Measurements from ENCODE around the gene TMOD4.
"Not testable (repeated sequence)": the region's sequence is repeated elsewhere in the genome, so short reads cannot be mapped to it uniquely, and the experiment has no call there.

TMOD4 gene

DNA sequence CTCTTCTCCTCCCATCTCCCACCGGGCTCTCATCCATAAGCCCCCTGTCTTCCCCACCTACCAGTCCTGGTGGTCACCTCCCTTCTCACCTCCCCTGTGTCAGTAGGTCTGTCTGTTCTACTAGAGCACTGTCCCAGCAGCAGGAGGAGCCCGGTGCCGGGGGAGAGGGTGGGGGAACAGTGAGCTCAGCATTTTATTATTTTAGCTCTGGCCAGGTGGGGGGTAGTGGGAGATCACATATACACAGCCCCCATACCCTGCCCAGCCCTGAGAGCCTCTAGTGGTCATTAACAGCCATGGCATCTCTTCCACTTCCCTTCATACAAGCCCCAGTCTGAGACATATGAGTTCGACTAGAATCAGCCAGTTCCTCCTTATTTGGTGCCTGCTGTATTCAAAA lies at the start of gene TMOD4:
TSS of gene TMOD4 (minus strand) at position 119 of the 400 bp plus-strand sequence. CDS start 1,106 bp downstream, outside the sequence.
- TF ChIP-seq, protein P1, sequence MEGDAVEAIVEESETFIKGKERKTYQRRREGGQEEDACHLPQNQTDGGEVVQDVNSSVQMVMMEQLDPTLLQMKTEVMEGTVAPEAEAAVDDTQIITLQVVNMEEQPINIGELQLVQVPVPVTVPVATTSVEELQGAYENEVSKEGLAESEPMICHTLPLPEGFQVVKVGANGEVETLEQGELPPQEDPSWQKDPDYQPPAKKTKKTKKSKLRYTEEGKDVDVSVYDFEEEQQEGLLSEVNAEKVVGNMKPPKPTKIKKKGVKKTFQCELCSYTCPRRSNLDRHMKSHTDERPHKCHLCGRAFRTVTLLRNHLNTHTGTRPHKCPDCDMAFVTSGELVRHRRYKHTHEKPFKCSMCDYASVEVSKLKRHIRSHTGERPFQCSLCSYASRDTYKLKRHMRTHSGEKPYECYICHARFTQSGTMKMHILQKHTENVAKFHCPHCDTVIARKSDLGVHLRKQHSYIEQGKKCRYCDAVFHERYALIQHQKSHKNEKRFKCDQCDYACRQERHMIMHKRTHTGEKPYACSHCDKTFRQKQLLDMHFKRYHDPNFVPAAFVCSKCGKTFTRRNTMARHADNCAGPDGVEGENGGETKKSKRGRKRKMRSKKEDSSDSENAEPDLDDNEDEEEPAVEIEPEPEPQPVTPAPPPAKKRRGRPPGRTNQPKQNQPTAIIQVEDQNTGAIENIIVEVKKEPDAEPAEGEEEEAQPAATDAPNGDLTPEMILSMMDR (IDR thresholded peaks at IDR 0.05; ENCODE audit: extremely low read depth, missing control alignments) = no peak
- no peak for DNase-seq (ENCODE audit: low spot score)

DNA sequence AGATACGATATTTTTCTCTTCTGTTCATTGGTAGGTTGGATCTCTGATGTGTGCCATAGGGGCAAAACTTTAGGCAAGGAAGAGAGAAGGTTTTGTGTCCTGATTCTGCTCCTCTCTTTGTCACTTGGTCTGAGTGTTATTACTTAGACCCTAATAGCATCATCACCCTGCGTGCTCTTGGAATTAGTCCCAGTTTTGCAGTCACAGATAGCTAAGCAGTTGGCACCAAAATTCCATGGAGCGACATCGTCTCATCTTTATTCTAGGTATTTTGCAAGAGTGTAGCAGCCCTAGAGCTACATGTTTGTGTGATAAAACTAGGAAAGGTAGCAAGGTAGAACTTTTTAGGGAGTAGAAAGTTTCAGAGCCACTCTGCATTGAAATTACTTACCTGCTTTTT lies 46.3 kb upstream of the TMOD4 start:
- DNase-seq (ENCODE audit: low spot score) = no peak
- TF ChIP-seq, protein P1 (IDR thresholded peaks at IDR 0.05; ENCODE audit: extremely low read depth, missing control alignments) = no peak

- no peak for DNase-seq (ENCODE audit: low spot score)
- TF ChIP-seq, protein P1 (IDR thresholded peaks at IDR 0.05; ENCODE audit: extremely low read depth, missing control alignments) = no peak
Observed at GRCh38 chr1:151221616-151222015, 45.8 kb upstream of the TMOD4 start.

DNA sequence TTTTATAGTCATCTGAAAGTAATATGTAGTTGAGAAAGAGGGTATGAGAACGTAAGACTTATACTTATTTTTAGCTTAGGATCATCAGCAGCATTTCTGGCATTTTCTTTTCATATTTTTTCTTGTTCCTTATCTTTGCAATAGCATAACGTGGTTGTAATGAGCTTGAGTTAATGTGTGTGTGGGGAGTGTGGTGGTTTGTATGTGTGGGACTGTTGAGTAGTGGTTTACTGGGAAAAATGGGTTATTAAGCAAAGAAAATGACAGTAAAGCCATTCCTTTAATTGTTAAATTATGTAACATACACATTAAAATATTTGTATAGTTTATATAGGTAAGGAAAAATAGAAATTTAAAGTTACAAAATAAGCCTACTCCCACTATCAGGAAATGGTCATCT lies 37.8 kb upstream of the TMOD4 start:
- no peak for DNase-seq (ENCODE audit: low spot score)
- TF ChIP-seq, protein P1 (IDR thresholded peaks at IDR 0.05; ENCODE audit: extremely low read depth, missing control alignments) = no peak

- DNase-seq (ENCODE audit: low spot score) = no peak
- TF ChIP-seq, protein P1 (IDR thresholded peaks at IDR 0.05; ENCODE audit: extremely low read depth, missing control alignments) = no peak
Observed at GRCh38 chr1:151211972-151212705, 36.4 kb upstream of the TMOD4 start.

DNA sequence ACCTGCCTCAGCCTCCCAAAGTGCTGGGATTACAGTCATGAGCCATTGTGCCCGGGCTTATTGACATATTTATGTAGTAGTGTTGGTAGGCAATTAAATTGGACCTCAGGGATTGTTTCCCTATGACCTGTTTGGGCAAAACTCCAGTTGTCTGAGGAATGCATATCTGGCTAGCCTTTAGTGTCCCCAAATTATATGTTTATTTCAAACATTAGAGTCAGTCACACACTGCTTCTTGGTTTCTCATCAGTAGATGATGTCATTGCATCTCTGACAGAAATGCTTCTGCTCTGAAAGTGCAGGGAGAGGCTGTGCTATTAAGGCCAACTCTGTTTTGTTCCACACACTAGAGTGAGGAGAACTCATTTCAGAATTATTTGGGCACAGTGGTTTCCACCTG lies 35.0 kb upstream of the TMOD4 start:
- DNase-seq (ENCODE audit: low spot score) = no peak
- TF ChIP-seq, protein P1 (IDR thresholded peaks at IDR 0.05; ENCODE audit: extremely low read depth, missing control alignments) = no peak

DNA sequence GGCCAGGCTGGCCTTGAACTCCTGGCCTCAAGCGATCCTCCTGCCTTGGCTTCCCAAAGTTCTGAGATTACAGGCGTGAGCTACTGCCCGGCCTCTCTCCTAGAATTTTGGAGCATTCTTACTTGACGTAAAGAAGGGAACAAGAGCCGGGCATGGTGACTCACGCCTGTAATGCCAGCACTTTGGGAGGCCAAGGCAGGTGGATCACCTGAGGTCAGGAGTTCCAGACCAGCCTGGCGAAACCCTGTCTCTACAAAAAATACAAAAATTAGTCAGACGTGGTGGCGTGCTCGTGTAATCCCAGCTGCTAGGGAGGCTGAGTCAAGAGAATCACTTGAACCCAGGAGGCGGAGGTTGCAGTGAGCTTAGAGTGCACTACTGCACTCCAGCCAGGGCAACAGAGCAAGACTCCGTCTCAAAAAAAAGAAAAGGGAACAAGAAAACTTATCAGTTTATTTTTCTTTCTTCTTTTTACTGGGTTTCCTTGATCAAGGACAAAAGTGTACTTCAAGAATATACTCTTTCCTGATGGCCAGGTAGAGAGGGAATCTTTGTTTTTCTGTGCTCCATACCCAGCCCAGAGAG lies 29.7 kb upstream of the TMOD4 start:
- not testable (repeated sequence) for DNase-seq (ENCODE audit: low spot score)
